ENCODE results near the gene SIRPA. TPM values are rescaled to one million over a fixed set of nuclear protein-coding genes. Genes with fewer than 3 reads are reported as not detected.

SIRPA gene
- total RNA-seq, 3 donors from 2014 or later (not counting 1 experiment from before 2014, with no cell fraction given), result 1.3 to 7.5 (median 2.3) TPM

DNA sequence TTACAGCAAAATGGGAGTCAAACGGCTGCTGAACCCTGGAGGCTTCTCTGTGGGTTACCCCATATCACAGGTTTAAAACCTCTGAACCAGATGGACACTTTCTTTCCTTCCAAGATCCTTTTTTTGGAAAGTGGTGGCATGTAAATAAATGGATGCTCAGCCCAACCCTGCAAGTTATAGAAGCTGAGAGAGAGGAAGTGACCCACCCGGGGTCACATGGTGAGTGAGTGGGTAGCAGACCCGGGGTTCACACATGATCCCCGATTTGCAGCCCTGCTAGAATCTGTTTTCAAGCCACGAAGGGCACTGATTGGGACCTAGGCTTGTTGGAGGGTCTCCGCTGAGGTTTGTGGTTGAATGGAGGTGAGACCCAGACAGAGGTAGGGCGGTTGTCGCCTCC lies 32.0 kb downstream of the SIRPA start:
- H3K27ac Mint-ChIP-seq, result no peak overlapping the region
- H3K4me1 Mint-ChIP-seq, result no peaks in the 10 kb centered on the region
- no peak for DNase-seq
- intact Hi-C loops (cut with micrococcal nuclease), result no loop called here
- no peaks in the 10 kb centered on the region for H3K9me3 Mint-ChIP-seq
- TF ChIP-seq, protein P1, sequence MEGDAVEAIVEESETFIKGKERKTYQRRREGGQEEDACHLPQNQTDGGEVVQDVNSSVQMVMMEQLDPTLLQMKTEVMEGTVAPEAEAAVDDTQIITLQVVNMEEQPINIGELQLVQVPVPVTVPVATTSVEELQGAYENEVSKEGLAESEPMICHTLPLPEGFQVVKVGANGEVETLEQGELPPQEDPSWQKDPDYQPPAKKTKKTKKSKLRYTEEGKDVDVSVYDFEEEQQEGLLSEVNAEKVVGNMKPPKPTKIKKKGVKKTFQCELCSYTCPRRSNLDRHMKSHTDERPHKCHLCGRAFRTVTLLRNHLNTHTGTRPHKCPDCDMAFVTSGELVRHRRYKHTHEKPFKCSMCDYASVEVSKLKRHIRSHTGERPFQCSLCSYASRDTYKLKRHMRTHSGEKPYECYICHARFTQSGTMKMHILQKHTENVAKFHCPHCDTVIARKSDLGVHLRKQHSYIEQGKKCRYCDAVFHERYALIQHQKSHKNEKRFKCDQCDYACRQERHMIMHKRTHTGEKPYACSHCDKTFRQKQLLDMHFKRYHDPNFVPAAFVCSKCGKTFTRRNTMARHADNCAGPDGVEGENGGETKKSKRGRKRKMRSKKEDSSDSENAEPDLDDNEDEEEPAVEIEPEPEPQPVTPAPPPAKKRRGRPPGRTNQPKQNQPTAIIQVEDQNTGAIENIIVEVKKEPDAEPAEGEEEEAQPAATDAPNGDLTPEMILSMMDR (IDR thresholded peaks at IDR 0.05), result no peak
- Histone ChIP-seq H3K36me3 (ENCODE audit: control insufficient read depth, insufficient read depth, low read length) (no peaks in the 10 kb centered on the region), H3K4me1 (ENCODE audit: control insufficient read depth, insufficient read depth, low read length) (no peaks in the 10 kb centered on the region), H3K4me3 (ENCODE audit: low read length) (no peak overlapping the region), H3K27me3 (ENCODE audit: control insufficient read depth, insufficient read depth, low read length) (no peaks in the 10 kb centered on the region), H3K9me3 (ENCODE audit: control insufficient read depth, insufficient read depth, low read length) (no peaks in the 10 kb centered on the region), H3K27ac (ENCODE audit: low read length) (no peak overlapping the region)
- H3K36me3 Mint-ChIP-seq, result no peaks in the 10 kb centered on the region
- H3K27me3 Mint-ChIP-seq (ENCODE audit: low read depth in 2 of 2), result peaks cover 13 to 19% of the 10 kb centered on the region in 2 donors
- no peak overlapping the region for H3K4me3 Mint-ChIP-seq
- ATAC-seq, result no peak
- 59% methylated on average over 8 of the region's 8 CpGs for WGBS (ENCODE audit: insufficient coverage)

DNA sequence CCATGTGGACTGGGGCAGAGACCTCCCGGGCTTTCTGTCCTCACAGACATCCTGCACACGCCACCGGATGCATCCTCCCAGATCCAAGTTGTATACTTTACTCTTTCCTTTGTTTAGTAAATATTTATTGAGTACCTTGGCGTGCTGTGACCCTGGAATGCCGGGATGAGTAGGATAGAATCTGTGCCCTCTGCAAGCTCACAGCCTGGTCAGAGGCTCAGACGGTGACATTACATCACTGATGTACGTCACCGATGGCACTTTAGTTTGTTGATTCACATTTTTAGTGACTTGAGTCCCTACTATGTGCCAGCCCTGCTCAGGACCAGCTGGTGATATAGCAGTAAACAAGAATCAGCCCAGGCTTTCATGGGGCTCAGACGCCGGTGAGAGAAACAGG lies 32.9 kb downstream of the SIRPA start:
- Mint-ChIP-seq H3K27ac (no peak overlapping the region), H3K27me3 (ENCODE audit: low read depth in 2 of 2) (peaks cover 18 to 29% of the 10 kb centered on the region in 2 donors), H3K9me3 (no peaks in the 10 kb centered on the region), H3K4me1 (no peaks in the 10 kb centered on the region), H3K4me3 (no peak overlapping the region), H3K36me3 (no peaks in the 10 kb centered on the region)
- no peak for ATAC-seq
- no peak for DNase-seq
- TF ChIP-seq, protein P1 (IDR thresholded peaks at IDR 0.05), result no peak
- no peaks in the 10 kb centered on the region for H3K9me3 ChIP-seq (ENCODE audit: control insufficient read depth, insufficient read depth, low read length)
- WGBS (ENCODE audit: insufficient coverage), result 93% methylated on average over 10 of the region's 10 CpGs
- H3K27me3 ChIP-seq (ENCODE audit: control insufficient read depth, insufficient read depth, low read length), result no peaks in the 10 kb centered on the region
- H3K4me1 ChIP-seq (ENCODE audit: control insufficient read depth, insufficient read depth, low read length), result no peaks in the 10 kb centered on the region
- H3K4me3 ChIP-seq (ENCODE audit: low read length), result no peak overlapping the region
- intact Hi-C loops (cut with micrococcal nuclease), result no loop called here
- H3K36me3 ChIP-seq (ENCODE audit: control insufficient read depth, insufficient read depth, low read length), result no peaks in the 10 kb centered on the region
- no peak overlapping the region for H3K27ac ChIP-seq (ENCODE audit: low read length)

DNA sequence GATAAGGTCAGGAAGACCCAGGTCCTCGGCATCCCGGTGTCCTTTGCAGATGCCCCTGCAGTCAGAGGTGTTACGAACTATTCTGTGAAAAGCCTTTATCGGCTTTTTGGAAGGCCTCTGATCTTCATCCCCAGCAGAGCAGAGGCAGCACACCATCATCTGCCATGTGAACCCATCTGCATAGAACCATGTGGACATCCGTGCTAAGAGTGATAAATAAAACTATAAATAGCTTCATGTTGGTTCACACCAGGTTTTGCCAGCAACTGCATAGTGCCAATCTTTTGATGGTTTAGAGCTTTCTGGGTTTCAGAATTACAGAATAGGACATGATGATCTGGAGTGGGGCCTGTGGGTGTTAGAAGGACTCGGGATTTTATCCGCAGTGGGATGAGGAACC lies 33.6 kb downstream of the SIRPA start:
- Histone ChIP-seq H3K27me3 (ENCODE audit: control insufficient read depth, insufficient read depth, low read length) (no peaks in the 10 kb centered on the region), H3K9me3 (ENCODE audit: control insufficient read depth, insufficient read depth, low read length) (no peaks in the 10 kb centered on the region), H3K4me3 (ENCODE audit: low read length) (no peak overlapping the region), H3K4me1 (ENCODE audit: control insufficient read depth, insufficient read depth, low read length) (no peaks in the 10 kb centered on the region), H3K36me3 (ENCODE audit: control insufficient read depth, insufficient read depth, low read length) (no peaks in the 10 kb centered on the region), H3K27ac (ENCODE audit: low read length) (no peak overlapping the region)
- ATAC-seq (no peak), DNase-seq (no peak)
- H3K4me3 Mint-ChIP-seq, result no peak overlapping the region
- peaks cover 18 to 29% of the 10 kb centered on the region in 2 donors for H3K27me3 Mint-ChIP-seq (ENCODE audit: low read depth in 2 of 2)
- TF ChIP-seq, protein P1 (IDR thresholded peaks at IDR 0.05), result no peak
- peak overlapping the region in 1 of 2 donors; percentile 44 for H3K27ac Mint-ChIP-seq
- WGBS (ENCODE audit: insufficient coverage), result 82% methylated on average over 7 of the region's 7 CpGs
- H3K36me3 Mint-ChIP-seq, result no peaks in the 10 kb centered on the region
- intact Hi-C loops (cut with micrococcal nuclease), result no loop called here
- H3K4me1 Mint-ChIP-seq, result no peaks in the 10 kb centered on the region
- no peaks in the 10 kb centered on the region for H3K9me3 Mint-ChIP-seq

DNA sequence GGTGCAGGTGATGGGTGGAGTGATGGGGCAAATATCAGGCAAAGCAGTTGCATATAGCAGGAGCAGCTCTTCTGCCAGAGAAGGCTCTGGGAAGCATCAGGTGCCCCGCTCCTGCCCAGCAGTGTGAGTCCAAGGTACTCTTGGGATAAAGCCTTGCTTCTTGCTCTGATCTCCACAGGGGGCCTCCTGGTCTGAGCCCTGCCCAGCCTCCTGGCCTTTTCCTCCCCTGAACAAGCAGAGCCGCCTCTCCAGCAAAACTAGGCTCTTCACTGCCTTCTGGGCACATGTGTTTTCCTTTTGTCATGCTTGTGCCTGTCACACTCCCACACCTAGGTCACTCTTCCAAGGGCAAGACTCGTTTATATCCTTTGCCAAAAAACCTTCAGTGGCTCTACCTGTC lies 34.3 kb downstream of the SIRPA start:
- peaks cover 18 to 29% of the 10 kb centered on the region in 2 donors for H3K27me3 Mint-ChIP-seq (ENCODE audit: low read depth in 2 of 2)
- H3K4me1 Mint-ChIP-seq, result no peaks in the 10 kb centered on the region
- no peaks in the 10 kb centered on the region for H3K9me3 Mint-ChIP-seq
- H3K4me3 ChIP-seq (ENCODE audit: low read length), result no peak overlapping the region
- no peak overlapping the region for H3K27ac Mint-ChIP-seq
- no peak overlapping the region for H3K27ac ChIP-seq (ENCODE audit: low read length)
- no peaks in the 10 kb centered on the region for H3K36me3 ChIP-seq (ENCODE audit: control insufficient read depth, insufficient read depth, low read length)
- 78% methylated on average over 3 of the region's 3 CpGs for WGBS (ENCODE audit: insufficient coverage)
- H3K4me1 ChIP-seq (ENCODE audit: control insufficient read depth, insufficient read depth, low read length), result no peaks in the 10 kb centered on the region
- no peak for DNase-seq
- H3K27me3 ChIP-seq (ENCODE audit: control insufficient read depth, insufficient read depth, low read length), result no peaks in the 10 kb centered on the region
- intact Hi-C loops (cut with micrococcal nuclease), result no loop called here
- ATAC-seq, result no peak
- no peaks in the 10 kb centered on the region for H3K36me3 Mint-ChIP-seq
- H3K9me3 ChIP-seq (ENCODE audit: control insufficient read depth, insufficient read depth, low read length), result no peaks in the 10 kb centered on the region
- no peak overlapping the region for H3K4me3 Mint-ChIP-seq
- TF ChIP-seq, protein P1 (IDR thresholded peaks at IDR 0.05), result no peak

All from natural killer cell (primary cell).